COLO668 (cell line): ENCODE results near the gene CBLB.

Experiments
- DNase-seq: peaks from one replicate; lab custom pipeline; 2025; ENCODE audit not compliant: unreplicated experiment; lab: John Stamatoyannopoulos, UW

CBLB gene

GRCh38 chr3:105719791-105720190 lies 149.0 kb downstream of the CBLB start:
- DNase-seq: no peak

GRCh38 chr3:105715372-105715771 lies 153.4 kb downstream of the CBLB start:
- DNase-seq: no peak

DNA sequence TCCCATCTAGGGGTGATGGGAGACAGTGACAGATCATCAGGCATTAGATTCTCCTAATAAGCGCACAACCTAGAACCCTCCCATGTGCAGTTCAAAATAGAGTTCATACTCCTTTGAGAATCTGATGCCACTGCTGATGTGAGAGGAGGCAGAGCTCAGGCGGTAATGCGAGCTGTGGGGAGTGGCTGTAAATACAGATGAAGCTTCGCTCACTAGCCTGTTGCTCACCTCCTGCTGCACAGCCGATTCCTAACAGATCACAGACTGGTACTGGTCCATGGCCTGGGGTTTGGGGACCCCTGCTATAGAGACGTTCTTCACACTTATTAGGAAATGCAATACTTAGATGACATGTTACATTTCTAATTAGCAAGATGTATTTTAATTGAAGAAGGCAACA lies 154.4 kb downstream of the CBLB start:
- DNase-seq: no peak

DNA sequence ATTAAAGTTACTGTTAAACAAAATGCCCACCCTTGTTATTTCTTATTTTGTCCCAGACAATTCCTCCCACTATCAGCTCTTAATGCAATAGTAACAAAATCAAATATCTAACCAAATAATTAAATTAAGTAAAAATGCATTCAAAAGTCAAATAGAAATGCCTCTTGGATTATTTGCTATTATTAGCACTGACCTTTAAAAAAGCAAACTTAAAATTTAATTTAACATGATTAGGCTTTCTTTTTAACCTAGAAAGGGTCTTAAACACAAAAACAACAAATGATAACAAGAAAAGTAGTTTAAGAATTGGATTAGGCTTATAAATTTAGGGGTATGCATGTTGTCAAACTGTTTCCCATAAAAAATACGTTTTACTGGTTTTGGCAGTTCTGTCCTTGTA lies 159.8 kb downstream of the CBLB start:
- DNase-seq: no peak

DNA sequence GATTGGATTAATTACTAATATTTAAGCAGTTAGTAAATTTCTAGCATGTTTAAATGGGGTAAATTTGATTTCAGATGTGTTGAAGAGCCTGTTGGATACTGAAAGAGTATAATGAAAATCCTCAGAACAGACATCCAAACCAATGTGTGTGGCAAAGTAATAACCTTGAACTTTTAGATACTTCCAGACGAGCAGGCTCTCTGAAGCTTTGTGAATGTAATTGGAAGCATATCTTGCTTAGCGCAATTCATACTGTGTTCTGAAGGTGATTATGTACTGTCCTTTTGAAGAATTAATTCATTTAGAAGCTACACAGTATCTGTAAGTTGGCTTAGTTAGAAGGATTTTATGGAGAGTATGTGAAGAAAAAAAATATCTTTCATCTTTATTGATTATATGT lies 161.8 kb downstream of the CBLB start:
- no peak for DNase-seq

DNA sequence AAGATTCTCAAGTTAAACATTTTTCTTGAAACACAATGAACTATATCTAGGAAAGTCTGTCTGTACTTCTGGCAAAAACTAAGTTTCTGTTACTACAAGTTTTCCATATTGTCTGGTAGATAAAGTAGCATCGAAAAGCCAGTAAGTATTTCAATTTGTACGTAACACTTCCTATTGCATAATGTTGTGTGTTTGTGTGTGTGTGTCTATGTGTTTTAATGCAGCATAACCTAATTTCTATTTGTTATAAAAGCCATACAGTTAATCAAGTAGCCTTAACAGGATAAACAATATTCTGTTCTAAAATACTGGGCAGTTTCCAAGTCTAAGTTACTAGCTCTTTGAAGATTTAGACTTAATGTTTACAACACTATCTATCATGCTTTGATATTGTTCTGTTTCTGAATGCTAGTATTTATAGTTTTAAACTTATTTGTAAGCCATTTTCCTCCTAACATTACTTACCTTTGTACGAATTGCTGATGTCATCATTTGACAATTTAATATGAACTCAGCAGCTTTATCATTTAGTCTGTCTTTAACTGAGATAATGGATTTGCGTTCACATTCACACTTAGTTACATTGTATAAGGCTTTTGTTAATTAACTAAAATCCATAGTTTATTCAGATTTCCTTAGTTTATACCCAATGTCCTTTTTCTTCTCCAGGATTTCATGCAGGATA lies 163.9 kb downstream of the CBLB start:
- DNase-seq: no peak

DNA sequence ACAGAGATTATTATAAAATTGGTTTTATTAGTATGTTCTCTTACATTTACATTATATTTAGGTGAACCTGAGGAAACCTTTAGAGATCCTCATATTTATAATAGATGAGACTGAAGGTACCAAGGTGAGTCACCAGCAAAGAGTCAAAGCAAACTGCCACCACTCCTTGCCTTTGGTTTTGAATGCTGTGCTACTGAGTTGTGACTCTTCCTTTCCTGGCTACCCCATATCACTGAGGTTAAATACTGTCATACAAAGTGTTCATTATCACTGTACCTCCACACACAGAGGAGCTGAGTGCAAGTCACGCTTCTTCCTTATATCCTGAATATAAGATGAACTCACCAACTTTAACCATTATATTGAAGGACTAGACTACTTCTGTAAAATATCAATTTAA lies 168.2 kb downstream of the CBLB start:
- no peak for DNase-seq

- DNase-seq: no peak
These were observed 177.2 kb downstream of the CBLB start for GRCh38 chr3:105691633-105692032.

GRCh38 chr3:105691053-105691452 lies 177.8 kb downstream of the CBLB start:
- DNase-seq: no peak

DNA sequence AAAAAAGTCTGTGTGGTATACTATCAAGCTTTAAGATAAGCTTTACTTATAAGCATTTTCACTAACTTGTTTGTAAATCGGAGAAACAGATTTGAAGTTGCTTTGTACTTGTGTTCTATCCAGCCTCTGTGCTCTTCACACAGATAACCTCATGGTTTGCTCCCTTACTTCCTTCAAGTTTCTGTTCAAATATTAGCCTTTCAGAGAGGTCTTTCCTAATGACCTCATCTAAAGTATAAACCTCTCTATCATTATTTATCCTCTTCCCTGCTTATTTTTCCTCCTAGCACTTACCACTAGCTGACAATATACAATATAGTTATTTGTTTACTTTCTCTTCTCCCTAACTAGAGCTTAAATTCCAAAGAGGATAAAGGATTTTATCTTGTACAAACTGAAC lies 180.0 kb downstream of the CBLB start:
- DNase-seq: no peak

DNA sequence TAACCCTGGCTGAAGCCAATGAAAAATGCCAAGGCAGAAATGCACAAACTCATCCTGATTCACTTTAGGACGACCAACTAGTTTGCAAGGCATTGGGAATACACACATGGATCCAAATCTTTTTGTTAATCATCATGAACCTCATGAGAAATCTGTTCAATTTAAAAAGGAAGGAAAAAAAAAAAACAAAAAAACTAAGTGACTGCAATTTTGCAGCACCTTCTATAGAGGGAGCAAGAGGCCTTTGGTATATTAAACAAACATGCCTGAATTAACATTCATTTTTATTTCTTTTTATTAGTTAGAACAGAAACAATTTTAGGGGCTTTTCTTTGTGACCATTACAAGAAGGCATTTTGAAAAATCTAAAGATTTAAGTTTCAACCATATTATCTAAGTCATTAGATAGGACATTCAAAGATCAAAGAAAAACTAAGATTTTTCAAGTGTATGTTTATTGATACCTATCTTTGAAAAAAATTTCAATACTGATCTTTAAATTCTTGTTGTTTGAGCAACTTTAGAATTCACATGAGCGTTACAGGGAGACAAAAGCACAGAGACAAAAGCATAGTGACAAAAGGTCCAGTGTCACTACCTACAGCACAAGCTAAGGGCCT lies 182.4 kb downstream of the CBLB start:
- DNase-seq: no peak

GRCh38 chr3:105679951-105680350 lies 188.9 kb downstream of the CBLB start:
- no peak for DNase-seq

GRCh38 chr3:105678017-105678416 lies 190.8 kb downstream of the CBLB start:
- no peak for DNase-seq

- no peak for DNase-seq
These were observed 192.1 kb downstream of the CBLB start for GRCh38 chr3:105676621-105677300.

DNA sequence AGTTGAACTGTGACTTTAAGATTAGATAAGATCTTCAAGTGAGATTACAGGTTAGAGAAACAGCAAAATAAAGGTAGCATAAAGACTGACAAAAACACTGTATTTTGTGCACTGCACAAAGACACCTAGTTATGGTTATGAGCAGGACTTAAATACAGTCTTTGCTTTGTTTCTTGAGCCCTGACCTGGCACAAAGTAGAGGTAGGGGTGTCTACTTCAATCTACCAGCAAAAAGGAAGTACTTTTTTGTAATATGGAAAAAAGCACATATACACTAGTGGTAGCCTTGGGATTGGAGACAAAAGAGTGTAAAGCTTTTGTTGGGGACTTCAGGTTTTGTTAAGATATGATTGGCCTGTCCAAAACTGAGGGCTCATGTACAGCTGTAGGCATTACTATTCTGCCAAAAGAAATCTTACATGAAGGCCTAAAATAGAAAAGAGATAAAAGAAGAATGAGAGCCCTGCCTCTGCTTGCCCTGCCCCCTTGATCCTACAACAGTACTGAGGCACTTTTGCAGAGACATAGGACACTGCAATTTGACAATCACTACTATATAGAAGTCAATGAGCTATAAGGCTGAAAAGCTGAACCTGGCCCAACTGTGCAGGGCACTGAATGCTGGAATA lies 194.3 kb downstream of the CBLB start:
- no peak for DNase-seq

GRCh38 chr3:105672996-105673395 lies 195.8 kb downstream of the CBLB start:
- no peak for DNase-seq

DNA sequence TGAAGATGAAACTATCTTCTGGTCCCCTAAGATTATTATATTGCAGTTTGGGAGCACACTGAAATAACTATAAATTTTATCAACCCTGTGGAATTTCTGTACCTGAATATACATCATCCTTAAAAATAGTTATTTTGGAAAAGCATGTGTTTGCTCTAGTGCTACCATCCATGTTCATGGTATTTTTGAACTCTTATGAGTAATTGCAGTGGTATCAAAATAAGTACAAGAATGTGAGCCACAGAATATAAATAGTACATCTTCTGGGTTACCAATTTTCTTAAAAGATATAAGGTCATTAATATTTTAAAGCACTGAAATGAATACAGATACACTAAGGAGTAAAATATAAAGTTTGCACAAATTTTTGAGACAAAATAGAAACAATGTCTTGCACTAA lies 206.5 kb downstream of the CBLB start:
- no peak for DNase-seq

DNA sequence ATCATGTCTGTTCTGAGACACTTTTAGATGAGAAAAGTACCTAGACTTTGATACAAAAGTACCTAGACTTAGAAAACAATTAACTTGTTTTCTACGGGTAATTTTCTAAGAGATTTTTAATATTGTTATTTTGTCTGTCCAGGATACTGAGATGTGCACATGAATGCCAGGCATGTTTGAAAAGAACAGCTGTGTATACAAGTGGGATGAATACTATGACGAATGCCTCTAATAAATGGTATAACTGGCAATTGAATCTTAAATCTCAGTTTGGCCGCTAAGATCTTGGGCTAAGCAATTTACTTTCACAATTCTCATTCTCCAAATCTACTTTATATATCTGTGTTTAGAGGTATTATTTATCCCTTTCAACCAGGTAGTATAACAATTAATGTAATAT lies 207.4 kb downstream of the CBLB start:
- no peak for DNase-seq

DNA sequence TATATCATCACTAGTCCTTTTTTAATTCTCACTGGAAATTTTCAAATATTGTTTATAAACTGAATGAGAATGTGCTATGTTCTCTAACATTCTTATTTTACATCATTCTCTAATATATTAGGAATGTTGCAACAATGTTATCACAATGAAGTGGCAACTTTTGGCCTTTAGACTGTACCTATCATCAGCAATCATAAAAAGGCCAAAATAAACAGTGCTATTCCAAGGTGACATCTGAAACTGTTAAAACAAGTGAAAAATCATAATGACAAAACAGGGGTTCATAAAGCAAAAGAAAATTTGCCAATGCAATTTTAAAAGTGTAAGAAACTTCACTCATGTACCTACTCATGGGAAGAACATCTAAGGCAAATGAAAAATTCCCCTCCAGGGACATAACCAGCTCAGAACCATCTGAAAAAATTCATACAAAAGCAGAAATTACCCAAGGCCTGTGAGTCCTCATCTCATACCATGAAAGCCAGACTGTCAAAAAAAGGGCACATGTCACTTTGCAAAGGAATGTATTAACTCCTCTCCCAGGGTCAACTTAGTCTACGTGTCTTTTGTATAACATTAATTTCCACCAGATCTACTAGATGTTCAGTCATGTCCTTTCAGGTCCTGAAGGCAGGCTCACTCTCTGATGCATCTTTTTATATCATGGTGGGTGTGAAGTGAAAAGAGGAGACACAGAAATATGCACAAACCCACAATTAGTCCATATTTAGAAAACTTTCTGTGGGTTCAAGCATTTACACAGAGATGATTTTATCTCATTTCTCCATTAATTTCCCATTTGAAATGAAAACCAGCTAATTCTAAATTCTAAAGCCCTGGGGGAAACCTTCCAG lies 211.9 kb downstream of the CBLB start:
- DNase-seq: no peak

DNA sequence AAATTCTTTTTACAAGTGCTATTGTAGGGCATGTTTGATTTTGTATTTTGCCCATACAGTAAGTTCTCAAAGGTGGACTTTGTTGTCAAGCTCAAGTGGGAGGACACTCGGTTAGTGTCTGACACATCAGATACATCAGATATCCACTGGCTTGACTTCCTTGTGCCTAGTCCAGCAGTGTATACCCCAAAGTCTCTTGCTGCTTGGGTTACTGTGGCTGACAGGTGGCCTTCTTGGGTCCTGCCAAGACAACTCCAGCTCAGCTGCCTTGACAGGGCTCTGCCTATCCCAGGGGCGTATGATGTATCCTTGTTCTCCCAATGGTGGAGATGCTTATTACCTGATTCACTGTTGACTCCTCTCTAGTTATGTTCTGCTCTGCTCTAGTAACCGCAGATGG lies 214.9 kb downstream of the CBLB start:
- DNase-seq: no peak

GRCh38 chr3:105653166-105653565 lies 215.6 kb downstream of the CBLB start:
- no peak for DNase-seq
